Mesendoderm (in vitro differentiated cells): ENCODE data around the gene FOXC2.

Experiments
- DNase-seq: peaks from one replicate; pipeline ENCODE4 v3.0.0; 2013
- H2AK5ac ChIP-seq: 2 replicates; pipeline ENCODE4 v1.6.1; 2013; ENCODE audit warnings: low read length, inconsistent platforms
- H2BK120ac ChIP-seq: 2 replicates; pipeline ENCODE4 v1.6.1; 2013; ENCODE audit warnings: low read depth, mild to moderate bottlenecking, low read length, moderate library complexity, mixed read lengths
- H2BK15ac ChIP-seq: replicated peaks from 2 replicates; pipeline ENCODE4 v1.6.1; 2013; ENCODE audit warnings: low read depth, mild to moderate bottlenecking, moderate library complexity
- H2BK5ac ChIP-seq: 2 replicates; pipeline ENCODE4 v1.6.1; 2013; ENCODE audit warnings: low read length, inconsistent platforms
- H3K18ac ChIP-seq: 2 replicates; pipeline ENCODE4 v1.6.1; 2013; ENCODE audit warnings: mild to moderate bottlenecking, low read length, mixed read lengths
- H3K23ac ChIP-seq: one replicate; pipeline ENCODE4 v1.6.1; 2013; ENCODE audit warnings: low read length
- H3K27ac ChIP-seq: 2 replicates; pipeline ENCODE4 v1.5.1; 2013; ENCODE audit warnings: low read depth, mild to moderate bottlenecking, inconsistent platforms, low read length, moderate library complexity
- H3K27me3 ChIP-seq: 2 replicates; pipeline ENCODE4 v1.6.1; 2013; ENCODE audit warnings: low read length, control low read depth, mild to moderate bottlenecking, inconsistent platforms; ENCODE audit not compliant: insufficient read depth, poor library complexity
- H3K36me3 ChIP-seq: 2 replicates; pipeline ENCODE4 v1.6.1; 2013; ENCODE audit warnings: low read length, inconsistent platforms; ENCODE audit not compliant: control insufficient read depth, insufficient read depth
- H3K4ac ChIP-seq: one replicate; pipeline ENCODE4 v1.6.1; 2013; ENCODE audit warnings: low read depth, mild to moderate bottlenecking, low read length, moderate library complexity
- H3K4me1 ChIP-seq: 2 replicates; pipeline ENCODE4 v1.6.1; 2013; ENCODE audit warnings: low read depth, low read length, inconsistent platforms; ENCODE audit not compliant: control insufficient read depth
- H3K4me2 ChIP-seq: 2 replicates; pipeline ENCODE4 v1.6.1; 2013; ENCODE audit warnings: low read length
- H3K4me3 ChIP-seq: 2 replicates; pipeline ENCODE4 v1.5.1; 2013; ENCODE audit warnings: mild to moderate bottlenecking, low read length
- H3K56ac ChIP-seq: one replicate; pipeline ENCODE4 v1.6.1; 2013; ENCODE audit warnings: low read length
- H3K79me1 ChIP-seq: 2 replicates; pipeline ENCODE4 v1.6.1; 2013; ENCODE audit warnings: low read length, inconsistent platforms
- H3K79me2 ChIP-seq: 2 replicates; pipeline ENCODE4 v1.6.1; 2013; ENCODE audit warnings: mild to moderate bottlenecking, low read length; ENCODE audit not compliant: control insufficient read depth, insufficient read depth
- H3K9ac ChIP-seq: 2 replicates; pipeline ENCODE4 v1.6.1; 2013; ENCODE audit warnings: low read length, inconsistent platforms
- H4K5ac ChIP-seq: one replicate; pipeline ENCODE4 v1.6.1; 2013; ENCODE audit warnings: low read length
- H4K8ac ChIP-seq: one replicate; pipeline ENCODE4 v1.6.1; 2013; ENCODE audit warnings: low read depth, mild to moderate bottlenecking, control low read depth, low read length, moderate library complexity
- WGBS: extraction: QIAGEN DNeasy Blood & Tissue Kit; methylation state at CpG from one replicate; pipeline ENCODE4 v1.1.7; 2013; ENCODE audit warnings: low lambda C conversion rate, missing lambda C conversion rate; ENCODE audit not compliant: insufficient coverage; ENCODE audit errors: extremely low coverage; 5-methylcytosine and 5-hydroxymethylcytosine counted together

FOXC2 gene

DNA sequence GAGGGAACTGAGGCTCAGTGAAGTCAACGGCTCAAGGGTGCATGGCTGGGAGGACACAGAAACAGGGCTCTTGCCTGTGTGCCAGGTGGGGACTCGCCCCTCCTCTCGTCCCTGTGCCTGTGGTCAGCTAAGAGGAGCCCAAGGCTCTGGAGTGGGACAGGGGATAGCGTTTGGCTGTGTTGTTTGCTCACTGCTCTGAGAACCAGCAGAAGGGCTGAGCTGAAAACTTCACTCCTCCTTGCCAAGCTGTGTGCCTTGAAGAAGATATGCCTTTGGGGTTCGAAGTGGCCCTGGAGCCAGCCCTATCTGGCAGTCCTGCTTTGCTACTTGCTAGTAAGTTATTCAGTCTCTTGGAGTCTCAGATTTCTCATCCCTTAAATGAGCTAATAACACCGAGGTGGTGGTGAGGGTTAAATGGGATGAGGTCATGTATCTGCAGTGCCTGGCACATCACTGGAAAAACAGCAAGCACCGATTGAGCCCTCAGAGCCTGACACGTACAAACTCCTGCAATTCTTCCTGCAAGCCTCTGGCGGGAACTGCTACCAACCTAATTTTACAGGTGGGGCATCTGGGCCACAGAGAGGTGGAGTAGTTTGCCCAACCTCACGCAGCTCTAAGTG lies 29.5 kb downstream of the FOXC2 start:
- DNase-seq = no peak
- H3K23ac ChIP-seq = no peak overlapping the region

DNA sequence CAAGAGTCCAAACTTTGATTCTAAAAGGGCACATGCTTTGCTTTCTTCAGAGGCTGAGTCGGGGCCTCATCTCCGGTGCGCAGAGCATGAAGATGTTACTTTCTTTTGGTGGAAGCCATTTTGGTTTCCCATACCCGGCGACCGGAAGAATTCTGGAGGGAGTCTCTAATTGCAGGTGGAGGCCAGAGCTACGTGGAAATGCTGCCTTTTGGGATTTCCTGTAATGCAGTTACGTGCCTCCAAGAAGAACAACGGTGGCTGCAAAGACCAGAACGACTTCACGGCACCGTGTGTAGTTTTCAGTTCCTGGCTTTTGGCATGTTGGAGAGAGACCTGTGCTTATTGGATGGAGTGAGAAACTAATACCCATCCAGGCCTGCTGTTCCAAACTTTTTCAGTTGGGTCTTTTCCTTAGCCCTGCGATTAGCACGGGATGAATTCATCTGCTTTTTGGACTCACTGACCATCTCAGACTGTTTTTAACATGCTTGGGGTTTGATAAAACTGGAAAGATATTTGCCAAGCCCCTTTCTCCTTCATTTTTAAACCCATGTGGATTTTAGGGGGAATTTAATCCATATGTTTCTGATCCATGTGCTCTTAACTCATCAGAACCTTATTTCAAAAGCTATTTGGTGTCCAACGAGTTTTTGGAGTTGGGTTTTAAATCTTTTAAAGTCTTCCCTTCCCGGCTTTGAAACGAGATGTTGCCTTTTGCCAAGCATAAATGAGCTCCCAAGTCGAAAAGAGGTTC lies 30.7 kb downstream of the FOXC2 start:
- Histone ChIP-seq H3K4me2 (no peak overlapping the region), H2AK5ac (no peak overlapping the region), H4K5ac (no peak overlapping the region), H3K4ac (no peak overlapping the region), H4K8ac (no peak overlapping the region), H2BK120ac (no peak overlapping the region), H3K27me3 (no peaks in the 10 kb centered on the region), H2BK5ac (no peak overlapping the region), H3K27ac (no peak overlapping the region), H3K79me2 (no peaks in the 10 kb centered on the region), H3K56ac (no peak overlapping the region), H3K4me3 (no peak overlapping the region), H3K79me1 (no peaks in the 10 kb centered on the region), H3K36me3 (no peaks in the 10 kb centered on the region), H2BK15ac (no peak overlapping the region), H3K18ac (no peak overlapping the region), H3K4me1 (no peaks in the 10 kb centered on the region), H3K23ac (no peak overlapping the region), H3K9ac (no peak overlapping the region)
- no peak for DNase-seq
- WGBS = no CpG with 5 or more reads among the region's 18 CpGs

More for the DNA sequence above, 29.5 kb downstream of the FOXC2 start:
- H3K56ac ChIP-seq = no peak overlapping the region
- no peak overlapping the region for H4K5ac ChIP-seq
- no peak overlapping the region for H3K4ac ChIP-seq
- no peak overlapping the region for H3K27ac ChIP-seq
- H3K4me2 ChIP-seq = no peak overlapping the region
- H3K9ac ChIP-seq = no peak overlapping the region
- H4K8ac ChIP-seq = no peak overlapping the region
- no peak overlapping the region for H2BK5ac ChIP-seq
- no peaks in the 10 kb centered on the region for H3K27me3 ChIP-seq
- no peaks in the 10 kb centered on the region for H3K36me3 ChIP-seq
- WGBS = no CpG with 5 or more reads among the region's 10 CpGs
- no peak overlapping the region for H3K4me3 ChIP-seq
- no peaks in the 10 kb centered on the region for H3K79me2 ChIP-seq
- H3K79me1 ChIP-seq = no peaks in the 10 kb centered on the region
- H3K4me1 ChIP-seq = no peaks in the 10 kb centered on the region
- no peak overlapping the region for H2BK15ac ChIP-seq
- H3K18ac ChIP-seq = no peak overlapping the region
- no peak overlapping the region for H2AK5ac ChIP-seq
- no peak overlapping the region for H2BK120ac ChIP-seq

DNA sequence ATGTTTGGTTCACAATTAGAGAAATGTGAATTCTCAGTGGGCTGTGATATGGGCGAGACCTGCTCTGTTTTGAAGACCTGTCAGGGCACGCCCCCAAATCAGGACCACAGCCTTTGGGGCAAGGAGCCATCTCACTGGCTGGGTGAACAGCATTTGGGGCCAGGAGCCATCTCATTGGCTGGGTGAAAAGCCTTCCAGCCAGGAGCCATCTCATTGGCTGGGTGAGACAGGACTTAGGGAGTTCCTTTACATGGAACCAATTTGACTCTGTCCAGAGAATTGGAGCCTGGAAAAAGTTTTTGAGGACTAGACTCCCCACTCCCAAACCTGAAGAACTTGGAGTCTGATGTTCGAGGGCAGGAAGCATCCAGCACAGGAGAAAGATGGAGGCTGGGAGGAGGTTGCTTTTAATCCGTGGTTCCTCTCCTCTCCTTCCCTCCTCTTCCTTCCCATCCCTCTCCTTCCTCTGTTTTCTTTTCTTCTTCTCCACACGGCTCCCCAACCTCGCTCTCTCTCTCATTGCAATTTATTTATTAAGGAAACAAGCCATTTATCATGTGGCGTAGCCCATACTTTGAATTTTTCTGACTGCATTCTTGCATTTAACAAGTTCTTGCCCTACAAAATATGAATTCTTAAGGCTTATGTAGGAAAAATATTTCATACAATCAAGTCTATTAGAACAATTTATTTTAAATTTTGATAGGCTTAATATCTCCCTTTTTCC lies 31.4 kb downstream of the FOXC2 start:
- no peaks in the 10 kb centered on the region for H3K27me3 ChIP-seq
- no peak for DNase-seq
- no peak overlapping the region for H3K27ac ChIP-seq

DNA sequence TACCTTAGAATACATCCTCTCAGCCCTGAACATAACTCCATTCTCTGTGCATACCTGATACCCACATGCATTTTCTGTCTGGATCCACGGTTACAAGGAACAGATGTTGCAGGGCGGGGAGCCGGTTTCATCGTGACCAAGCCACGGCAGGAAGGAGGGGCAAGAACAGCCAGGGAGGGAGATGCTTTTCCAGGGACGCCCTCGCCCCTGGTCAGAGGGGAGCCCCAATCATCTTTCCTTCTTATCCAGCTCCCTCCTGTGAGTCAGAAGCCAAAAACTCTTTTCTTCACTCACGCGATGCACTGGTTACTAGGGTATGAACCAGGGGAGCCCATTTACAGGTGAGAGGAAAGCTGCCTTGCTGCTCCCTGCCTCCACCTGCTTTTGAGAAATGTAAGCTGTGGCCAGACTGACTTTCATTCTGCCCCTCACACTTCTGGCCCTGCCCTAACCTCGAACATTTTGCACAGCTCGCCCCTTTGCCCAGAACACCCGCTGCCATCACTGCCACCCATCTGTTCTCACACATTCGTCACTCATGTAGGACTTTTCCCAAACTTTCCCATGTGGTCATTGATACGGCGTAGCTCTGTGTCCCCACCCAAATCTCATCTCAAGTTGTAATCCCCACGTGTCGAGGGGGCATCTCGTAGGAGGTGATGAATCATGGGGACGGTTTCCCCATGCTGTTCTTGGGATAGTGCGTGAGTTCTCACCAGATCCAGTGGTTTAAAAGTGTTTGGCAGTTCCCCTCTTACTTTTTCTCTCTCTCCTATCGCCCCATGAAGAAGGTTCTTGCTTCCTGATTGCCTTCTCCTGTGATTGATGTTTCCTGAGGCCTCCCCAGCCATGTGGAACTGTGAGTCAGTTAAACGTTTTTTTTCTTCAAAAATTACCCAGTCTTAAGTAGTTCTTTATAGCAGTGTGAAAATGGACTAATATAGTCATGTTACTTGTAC lies 32.3 kb downstream of the FOXC2 start:
- Histone ChIP-seq H2BK120ac (no peak overlapping the region), H3K56ac (no peak overlapping the region)
- DNase-seq = no peak

More for the DNA sequence above, 31.4 kb downstream of the FOXC2 start:
- Histone ChIP-seq H3K23ac (no peak overlapping the region), H3K4me1 (no peaks in the 10 kb centered on the region), H4K8ac (no peak overlapping the region), H3K36me3 (no peaks in the 10 kb centered on the region), H3K4me2 (no peak overlapping the region), H3K4me3 (no peak overlapping the region), H2AK5ac (no peak overlapping the region), H3K9ac (no peak overlapping the region), H3K56ac (no peak overlapping the region), H3K79me2 (no peaks in the 10 kb centered on the region), H2BK120ac (no peak overlapping the region), H4K5ac (no peak overlapping the region), H3K79me1 (no peaks in the 10 kb centered on the region), H2BK5ac (no peak overlapping the region), H2BK15ac (no peak overlapping the region), H3K18ac (no peak overlapping the region), H3K4ac (no peak overlapping the region)
- no CpG with 5 or more reads among the region's 7 CpGs for WGBS

DNA sequence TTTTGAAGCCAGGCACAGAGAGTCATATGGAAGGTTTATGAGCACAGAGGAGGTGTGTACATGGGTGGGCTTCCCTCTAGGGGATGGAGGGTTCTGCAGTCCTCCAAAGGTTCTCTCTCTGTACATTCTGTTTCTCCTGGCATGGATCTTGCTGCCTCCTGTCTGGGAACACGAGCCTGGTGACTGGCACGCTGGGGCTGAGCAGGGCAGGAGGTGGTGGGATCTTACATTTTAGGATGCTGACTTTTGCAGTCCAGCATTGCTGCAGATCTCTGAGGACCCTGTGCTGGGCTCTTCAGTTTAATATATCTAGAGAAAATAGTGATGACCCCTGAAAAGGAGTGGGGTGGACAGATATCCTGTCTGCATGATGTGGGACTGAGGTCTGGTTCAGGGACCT lies 34.7 kb downstream of the FOXC2 start:
- no peaks in the 10 kb centered on the region for H3K79me2 ChIP-seq
- H2BK15ac ChIP-seq = no peak overlapping the region
- no peak overlapping the region for H4K5ac ChIP-seq
- H3K9ac ChIP-seq = no peak overlapping the region
- WGBS = no CpG with 5 or more reads among the region's 2 CpGs
- no peaks in the 10 kb centered on the region for H3K36me3 ChIP-seq
- no peak overlapping the region for H2BK5ac ChIP-seq
- no peak overlapping the region for H3K56ac ChIP-seq
- no peaks in the 10 kb centered on the region for H3K4me1 ChIP-seq
- no peak for DNase-seq
- H3K4me3 ChIP-seq = no peak overlapping the region
- no peak overlapping the region for H2AK5ac ChIP-seq
- no peak overlapping the region for H3K4me2 ChIP-seq
- no peak overlapping the region for H3K27ac ChIP-seq
- no peak overlapping the region for H4K8ac ChIP-seq
- no peaks in the 10 kb centered on the region for H3K79me1 ChIP-seq
- H3K18ac ChIP-seq = no peak overlapping the region
- H2BK120ac ChIP-seq = no peak overlapping the region
- no peak overlapping the region for H3K4ac ChIP-seq
- no peak overlapping the region for H3K23ac ChIP-seq
- H3K27me3 ChIP-seq = no peaks in the 10 kb centered on the region

More for the DNA sequence above, 32.3 kb downstream of the FOXC2 start:
- no peak overlapping the region for H3K9ac ChIP-seq
- no peaks in the 10 kb centered on the region for H3K27me3 ChIP-seq
- H3K79me1 ChIP-seq = no peaks in the 10 kb centered on the region
- H2AK5ac ChIP-seq = no peak overlapping the region
- H3K18ac ChIP-seq = no peak overlapping the region
- H3K4me2 ChIP-seq = no peak overlapping the region
- no CpG with 5 or more reads among the region's 22 CpGs for WGBS
- H3K23ac ChIP-seq = no peak overlapping the region
- no peak overlapping the region for H3K4ac ChIP-seq
- H3K36me3 ChIP-seq = no peaks in the 10 kb centered on the region
- H3K27ac ChIP-seq = no peak overlapping the region
- H3K4me3 ChIP-seq = no peak overlapping the region
- no peak overlapping the region for H4K8ac ChIP-seq
- H3K4me1 ChIP-seq = no peaks in the 10 kb centered on the region
- no peak overlapping the region for H2BK5ac ChIP-seq
- no peak overlapping the region for H4K5ac ChIP-seq
- no peak overlapping the region for H2BK15ac ChIP-seq
- no peaks in the 10 kb centered on the region for H3K79me2 ChIP-seq
